ENCODE results near the gene PAM.

- TF ChIP-seq GATA2 (IDR thresholded peaks at IDR 0.05; ENCODE audit: low read depth, low read length): no peak
- no peak for TF ChIP-seq GATA3 (IDR thresholded peaks at IDR 0.05; ENCODE audit: low read depth, low read length)
These were observed 191.3 kb downstream of the PAM start for GRCh38 chr5:102946414-102946813.
